Measurements from ENCODE around the gene SLC17A1.

The SLC17A1 gene

DNA sequence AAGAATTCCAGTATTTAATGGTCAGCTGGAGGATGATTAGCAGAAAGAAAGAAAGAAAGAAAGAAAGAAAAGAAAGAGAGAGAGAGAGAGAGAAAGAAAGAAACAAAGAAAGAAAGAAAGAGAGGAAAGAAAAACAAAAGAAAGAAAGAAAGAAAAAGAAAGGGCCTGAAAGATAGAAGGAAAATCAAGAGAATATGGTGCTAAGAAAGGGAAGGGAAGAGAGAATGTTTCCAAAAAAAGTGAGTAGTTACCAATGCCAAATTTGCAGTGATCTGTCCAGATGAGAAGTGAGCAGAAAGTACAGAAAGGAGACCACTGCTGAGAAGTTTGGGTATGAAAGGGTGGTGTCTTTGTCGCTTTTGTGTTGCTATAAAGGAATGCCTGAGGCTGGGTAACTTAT is 50.7 kb downstream of the SLC17A1 start:
- no peaks in the 10 kb centered on the region for H3K36me3 ChIP-seq
- H3K9me3 ChIP-seq = no peaks in the 10 kb centered on the region
- H3K4me3 ChIP-seq (ENCODE audit: low read depth, low read length) = no peak overlapping the region
- no peaks in the 10 kb centered on the region for H3K27me3 ChIP-seq
- peaks cover 3% of the 10 kb centered on the region; the same call in 1 of the 2 replicates for H3K4me1 ChIP-seq
- no peak for DNase-seq
- TF ChIP-seq, protein P1, sequence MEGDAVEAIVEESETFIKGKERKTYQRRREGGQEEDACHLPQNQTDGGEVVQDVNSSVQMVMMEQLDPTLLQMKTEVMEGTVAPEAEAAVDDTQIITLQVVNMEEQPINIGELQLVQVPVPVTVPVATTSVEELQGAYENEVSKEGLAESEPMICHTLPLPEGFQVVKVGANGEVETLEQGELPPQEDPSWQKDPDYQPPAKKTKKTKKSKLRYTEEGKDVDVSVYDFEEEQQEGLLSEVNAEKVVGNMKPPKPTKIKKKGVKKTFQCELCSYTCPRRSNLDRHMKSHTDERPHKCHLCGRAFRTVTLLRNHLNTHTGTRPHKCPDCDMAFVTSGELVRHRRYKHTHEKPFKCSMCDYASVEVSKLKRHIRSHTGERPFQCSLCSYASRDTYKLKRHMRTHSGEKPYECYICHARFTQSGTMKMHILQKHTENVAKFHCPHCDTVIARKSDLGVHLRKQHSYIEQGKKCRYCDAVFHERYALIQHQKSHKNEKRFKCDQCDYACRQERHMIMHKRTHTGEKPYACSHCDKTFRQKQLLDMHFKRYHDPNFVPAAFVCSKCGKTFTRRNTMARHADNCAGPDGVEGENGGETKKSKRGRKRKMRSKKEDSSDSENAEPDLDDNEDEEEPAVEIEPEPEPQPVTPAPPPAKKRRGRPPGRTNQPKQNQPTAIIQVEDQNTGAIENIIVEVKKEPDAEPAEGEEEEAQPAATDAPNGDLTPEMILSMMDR (IDR thresholded peaks at IDR 0.05; ENCODE audit: low read depth, low read length) = no peak

DNA sequence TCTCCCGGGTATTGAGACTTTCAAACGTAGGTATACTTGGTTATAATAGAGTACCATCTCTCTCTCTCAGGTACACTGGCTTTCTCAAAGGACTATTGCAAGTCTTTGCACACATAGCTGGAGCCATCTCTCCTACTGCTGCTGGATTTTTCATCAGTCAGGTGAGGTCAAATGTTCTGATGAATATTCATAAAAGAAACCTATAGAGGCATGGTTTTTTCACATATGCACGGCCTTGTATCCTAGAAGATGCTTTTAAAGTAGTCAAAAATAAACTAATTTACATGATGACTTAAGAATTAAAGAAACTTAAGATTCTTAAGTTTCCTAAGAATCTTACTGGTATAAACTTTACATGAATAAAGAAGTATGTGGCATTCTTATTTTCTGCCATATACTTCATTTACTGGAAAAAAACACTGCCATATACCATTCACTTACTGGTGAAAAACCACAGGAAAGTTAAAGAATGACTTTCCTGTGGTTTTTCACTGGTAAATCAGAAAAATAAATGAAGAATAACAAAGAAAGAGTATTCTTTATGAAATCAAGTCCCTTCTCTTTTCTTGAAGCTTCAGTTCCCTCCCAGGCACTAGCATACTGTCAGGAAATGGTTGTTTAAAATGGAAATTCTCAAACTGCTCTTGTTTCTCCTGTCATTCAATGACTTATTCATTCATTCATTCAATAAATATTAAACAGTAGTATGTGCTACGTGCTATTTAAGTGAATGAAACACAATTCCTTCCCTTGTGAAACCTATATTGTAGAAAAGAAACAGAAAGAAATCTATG is 53.8 kb downstream of the SLC17A1 start:
- H3K36me3 ChIP-seq = no peaks in the 10 kb centered on the region
- TF ChIP-seq, protein P1 (IDR thresholded peaks at IDR 0.05; ENCODE audit: low read depth, low read length) = no peak
- DNase-seq = no peak
- H3K4me3 ChIP-seq (ENCODE audit: low read depth, low read length) = no peak overlapping the region
- H3K4me1 ChIP-seq = peaks cover 3% of the 10 kb centered on the region; the same call in 1 of the 2 replicates
- H3K27me3 ChIP-seq = no peaks in the 10 kb centered on the region
- H3K9me3 ChIP-seq = no peaks in the 10 kb centered on the region

DNA sequence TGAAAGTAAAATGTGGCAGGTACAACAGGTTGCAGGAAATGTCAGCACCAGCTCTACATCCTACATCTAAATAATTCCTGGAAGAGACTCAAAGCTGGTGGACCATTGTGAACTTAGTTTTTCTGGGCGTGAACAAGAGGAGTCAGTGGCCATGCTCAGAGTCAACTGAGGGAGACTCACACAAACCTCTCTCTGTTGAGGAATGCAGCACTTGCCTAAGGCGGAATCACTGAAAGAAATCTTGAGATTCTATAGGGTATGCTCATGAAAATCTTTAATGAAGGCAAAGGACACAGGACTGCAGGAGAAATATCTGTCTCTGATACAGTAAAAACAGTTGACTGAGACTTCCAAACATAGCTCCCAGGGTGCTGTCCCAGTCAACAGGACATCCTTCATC is 54.8 kb downstream of the SLC17A1 start:
- DNase-seq = no peak
- no peak overlapping the region for H3K4me3 ChIP-seq (ENCODE audit: low read depth, low read length)
- no peaks in the 10 kb centered on the region for H3K36me3 ChIP-seq
- H3K27me3 ChIP-seq = no peaks in the 10 kb centered on the region
- TF ChIP-seq, protein P1 (IDR thresholded peaks at IDR 0.05; ENCODE audit: low read depth, low read length) = no peak
- peaks cover 3% of the 10 kb centered on the region; the same call in 1 of the 2 replicates for H3K4me1 ChIP-seq
- H3K9me3 ChIP-seq = no peaks in the 10 kb centered on the region

DNA sequence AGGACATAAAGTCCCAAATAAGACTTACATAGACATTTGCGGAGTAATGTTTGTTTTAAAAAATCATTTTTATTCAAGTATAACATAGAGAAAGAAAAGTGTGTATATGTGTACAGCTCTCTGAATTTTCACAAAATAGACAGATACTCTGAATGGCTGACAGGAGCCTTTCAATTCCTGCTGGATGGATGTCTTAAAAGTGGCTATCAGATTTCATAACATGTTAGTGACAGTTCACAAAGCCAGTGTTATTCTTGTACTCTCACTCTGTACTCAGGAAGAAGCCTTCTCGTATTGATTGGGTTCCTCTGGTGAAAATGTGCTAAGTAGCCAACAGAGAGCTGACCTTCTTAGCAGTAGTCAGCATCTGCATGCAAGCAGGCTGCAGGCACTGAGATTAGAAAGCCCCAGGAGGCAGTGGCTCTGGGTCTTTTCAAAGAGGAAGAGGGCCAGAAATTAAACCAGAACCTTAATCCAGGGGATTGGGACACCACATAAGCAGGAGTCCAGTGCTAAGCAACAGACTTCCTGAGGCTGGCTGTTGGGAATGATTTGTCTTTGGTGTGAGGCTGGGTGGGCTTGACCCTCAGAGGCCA is 57.6 kb downstream of the SLC17A1 start:
- no peaks in the 10 kb centered on the region for H3K4me1 ChIP-seq
- H3K27me3 ChIP-seq = no peaks in the 10 kb centered on the region
- no peaks in the 10 kb centered on the region for H3K9me3 ChIP-seq
- H3K36me3 ChIP-seq = no peaks in the 10 kb centered on the region
- no peak for DNase-seq
- TF ChIP-seq, protein P1 (IDR thresholded peaks at IDR 0.05; ENCODE audit: low read depth, low read length) = no peak
- no peak overlapping the region for H3K4me3 ChIP-seq (ENCODE audit: low read depth, low read length)

DNA sequence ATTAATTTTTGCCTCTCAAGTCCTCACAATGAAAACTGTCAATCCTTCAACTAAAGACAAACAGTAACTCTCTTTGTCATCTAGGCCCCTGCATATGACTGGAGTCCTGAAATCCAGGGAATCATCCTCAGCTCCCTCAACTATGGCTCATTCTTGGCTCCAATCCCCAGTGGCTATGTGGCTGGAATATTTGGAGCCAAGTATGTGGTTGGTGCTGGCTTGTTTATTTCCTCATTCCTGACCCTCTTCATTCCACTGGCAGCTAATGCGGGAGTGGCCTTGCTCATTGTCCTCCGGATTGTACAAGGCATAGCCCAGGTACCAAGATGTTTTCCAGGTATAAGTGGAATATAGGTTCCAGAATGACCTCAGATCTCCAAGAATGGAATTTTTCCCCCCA is 61.9 kb downstream of the SLC17A1 start:
- H3K36me3 ChIP-seq = no peaks in the 10 kb centered on the region
- H3K27me3 ChIP-seq = no peaks in the 10 kb centered on the region
- H3K9me3 ChIP-seq = no peaks in the 10 kb centered on the region
- no peak for DNase-seq
- TF ChIP-seq, protein P1 (IDR thresholded peaks at IDR 0.05; ENCODE audit: low read depth, low read length) = no peak
- no peak overlapping the region for H3K4me3 ChIP-seq (ENCODE audit: low read depth, low read length)
- H3K4me1 ChIP-seq = no peaks in the 10 kb centered on the region

DNA sequence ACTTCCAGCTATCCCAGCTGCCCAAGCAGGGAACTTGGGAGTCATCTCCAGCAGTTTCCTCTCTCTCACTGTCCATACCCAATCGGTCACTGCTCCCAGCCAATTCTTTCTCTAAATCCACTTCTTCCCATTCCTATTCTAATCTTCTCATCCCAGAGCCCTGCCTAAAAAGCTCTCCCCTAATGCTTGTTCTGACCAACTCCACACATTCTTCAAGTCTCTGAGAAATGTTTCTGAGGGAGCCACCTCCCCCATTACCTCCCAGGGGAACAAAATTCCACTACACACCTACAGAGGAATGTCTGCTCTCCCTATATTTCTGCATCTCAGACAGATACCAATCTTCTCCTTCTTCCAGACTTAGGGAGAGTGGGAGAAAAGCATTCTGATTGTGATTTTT is 63.3 kb downstream of the SLC17A1 start:
- TF ChIP-seq, protein P1 (IDR thresholded peaks at IDR 0.05; ENCODE audit: low read depth, low read length) = no peak
- no peak for DNase-seq
- no peaks in the 10 kb centered on the region for H3K27me3 ChIP-seq
- no peaks in the 10 kb centered on the region for H3K9me3 ChIP-seq
- H3K4me3 ChIP-seq (ENCODE audit: low read depth, low read length) = no peak overlapping the region
- no peaks in the 10 kb centered on the region for H3K36me3 ChIP-seq
- H3K4me1 ChIP-seq = no peaks in the 10 kb centered on the region

All from BE2C (cell line).